Caco-2 (cell line): Measurements from ENCODE around the gene RGMA. TPM values are rescaled to one million over a fixed set of nuclear protein-coding genes. Genes with fewer than 3 reads are reported as not detected.

Source experiments
- BruUV-seq: library from RNA; stranded (reverse); fragments of 400-500 nt; replicated peaks from 2 replicates; lab custom pipeline; 2021; lab: Mats Ljungman, UMichigan
- CTCF ChIA-PET: fragments of 300-600 bp; sonication (Branson Sonifier 250); formaldehyde crosslinking; loops from one replicate; lab custom pipeline; 2022; ENCODE audit warnings: antibody characterized with exemption; lab: Charles Lee
- POLR2A ChIA-PET: fragments of 300-600 bp; sonication (Branson Sonifier 250); formaldehyde crosslinking; loops from one replicate; lab custom pipeline; 2022; ENCODE audit warnings: antibody characterized with exemption; lab: Charles Lee
- DNase-seq, 2 experiments: peaks; one replicate each; pipeline versions ENCODE4 v3.0.0 to v3.0.0-alpha.2; 2020 to 2022
- H3K27me3 ChIP-seq: replicated peaks from 2 replicates; pipeline ENCODE4 v1.6.0; 2011; ENCODE audit warnings: low read length; ENCODE audit not compliant: control insufficient read depth, insufficient read depth
- H3K36me3 ChIP-seq: 2 replicates; pipeline ENCODE4 v1.5.1; 2011; ENCODE audit warnings: low read length; ENCODE audit not compliant: control insufficient read depth, insufficient read depth
- H3K4me1 ChIP-seq: fragments of 250-450 bp; sonication (Bioruptor Pico); 2 replicates; pipeline ENCODE4 v1.5.1; 2020; ENCODE audit warnings: mild to moderate bottlenecking
- H3K4me3 ChIP-seq: 2 replicates; pipeline ENCODE4 v1.5.1; 2011; ENCODE audit warnings: low read depth, mild to moderate bottlenecking, control low read depth, low read length
- H3K9me3 ChIP-seq: fragments of 250-450 bp; sonication (Bioruptor Pico); 2 replicates; pipeline ENCODE4 v1.5.1; 2020; ENCODE audit warnings: mild to moderate bottlenecking, moderate library complexity
- H3K27ac Mint-ChIP-seq: one replicate; pipeline ENCODE4 v1.8.0; 2022; ENCODE audit warnings: mixed read lengths; ENCODE audit not compliant: unreplicated experiment
- H3K27me3 Mint-ChIP-seq: one replicate; pipeline ENCODE4 v1.8.0; 2022; ENCODE audit warnings: mixed read lengths; ENCODE audit not compliant: insufficient read depth, unreplicated experiment
- H3K36me3 Mint-ChIP-seq: one replicate; pipeline ENCODE4 v1.8.0; 2022; ENCODE audit warnings: mild to moderate bottlenecking, mixed read lengths; ENCODE audit not compliant: insufficient read depth, unreplicated experiment
- H3K4me1 Mint-ChIP-seq: one replicate; pipeline ENCODE4 v1.8.0; 2022; ENCODE audit warnings: low read depth, mixed read lengths; ENCODE audit not compliant: unreplicated experiment
- H3K4me3 Mint-ChIP-seq: one replicate; pipeline ENCODE4 v1.8.0; 2022; ENCODE audit warnings: mild to moderate bottlenecking, moderate library complexity, mixed read lengths; ENCODE audit not compliant: unreplicated experiment
- H3K9me3 Mint-ChIP-seq: one replicate; pipeline ENCODE4 v1.8.0; 2022; ENCODE audit warnings: mixed read lengths; ENCODE audit not compliant: unreplicated experiment
- CTCF ChIP-seq, 2 experiments: fragments of 200-600 bp in 1 of 2; IDR thresholded peaks; 1 replicate in 1 of 2; 2 replicates in 1 of 2; pipeline versions ENCODE4 v1.5.1 to v1.8.0; 2011 to 2022; ENCODE audit warnings: antibody characterized with exemption in 1 of 2, control low read depth in 1 of 2, inconsistent platforms in 1 of 2, low read depth in 1 of 2, low read length in 1 of 2, mild to moderate bottlenecking in 1 of 2, moderate library complexity in 1 of 2; ENCODE audit not compliant: insufficient read depth in 1 of 2, severe bottlenecking in 1 of 2, unreplicated experiment in 1 of 2
- intact Hi-C: fragments of 100-400 bp; cut with micrococcal nuclease; formaldehyde crosslinking; loops from one replicate; pipeline ENCODE4 v1.10.0; 2022; ENCODE audit not compliant: unreplicated experiment
- total RNA-seq: library from RNA; stranded (reverse); gene quantifications from 2 replicates; pipeline ENCODE4 v1.2.3, GENCODE V29; 2022

Gene RGMA
- total RNA-seq, 1 experiment from 2014 or later = 4.5 TPM

- no peak overlapping the region for H3K27ac Mint-ChIP-seq
- no TSS peak for BruUV-seq
- CTCF ChIA-PET = no interaction called here
- H3K4me1 Mint-ChIP-seq = peaks cover 19% of the 10 kb centered on the region
- Histone ChIP-seq H3K4me3 (peak overlapping the region; percentile 30), H3K4me1 (no peaks in the 10 kb centered on the region), H3K27me3 (no peaks in the 10 kb centered on the region), H3K9me3 (no peaks in the 10 kb centered on the region), H3K36me3 (no peaks in the 10 kb centered on the region)
- peaks cover 9% of the 10 kb centered on the region for H3K36me3 Mint-ChIP-seq
- POLR2A ChIA-PET = no interaction called here
- H3K9me3 Mint-ChIP-seq = no peaks in the 10 kb centered on the region
- intact Hi-C loops = loop anchor here (2.0 kb wide), 1 partner anchor 43 kb away; no protein-coding TSS in a partner anchor
- H3K27me3 Mint-ChIP-seq = peaks cover 16% of the 10 kb centered on the region
- no peak for TF ChIP-seq CTCF (IDR thresholded peaks at IDR 0.05; ENCODE audit: insufficient read depth in 1 of 2, low read depth in 1 of 2, low read length in 1 of 2, severe bottlenecking in 1 of 2, unreplicated experiment in 1 of 2)
- DNase-seq = no peak
- peak overlapping the region; percentile 95 for H3K4me3 Mint-ChIP-seq
Measured at GRCh38 chr15:93073465-93073952, 15.5 kb downstream of the RGMA start.

- Mint-ChIP-seq H3K4me3 (peak overlapping the region; percentile 95), H3K36me3 (peaks cover 9% of the 10 kb centered on the region), H3K9me3 (no peaks in the 10 kb centered on the region), H3K27me3 (peaks cover 16% of the 10 kb centered on the region), H3K4me1 (peaks cover 19% of the 10 kb centered on the region), H3K27ac (peak overlapping the region; percentile 59)
- peak; percentile 82 to 90 for DNase-seq
- Histone ChIP-seq H3K4me1 (no peaks in the 10 kb centered on the region), H3K36me3 (no peaks in the 10 kb centered on the region), H3K27me3 (no peaks in the 10 kb centered on the region), H3K9me3 (no peaks in the 10 kb centered on the region), H3K4me3 (peak overlapping the region; percentile 52)
- ChIA-PET POLR2A (no interaction called here), CTCF (interaction anchor here (1.1 to 1.6 kb wide), 3 partner anchors 15 to 1047 kb away, joined by 3 to 9 read pairs (median 6); no protein-coding TSS in a partner anchor)
- intact Hi-C loops = loop anchor here (2.0 kb wide), 1 partner anchor 42 kb away; no protein-coding TSS in a partner anchor
- no TSS peak for BruUV-seq
- TF ChIP-seq CTCF (IDR thresholded peaks at IDR 0.05; ENCODE audit: insufficient read depth in 1 of 2, low read depth in 1 of 2, low read length in 1 of 2, severe bottlenecking in 1 of 2, unreplicated experiment in 1 of 2) = no peak
Measured at GRCh38 chr15:93072411-93073394, 16.3 kb downstream of the RGMA start.

- Mint-ChIP-seq H3K9me3 (no peaks in the 10 kb centered on the region), H3K27me3 (peaks cover 16% of the 10 kb centered on the region), H3K27ac (peak overlapping the region; percentile 59), H3K4me3 (peak overlapping the region; percentile 95), H3K4me1 (peaks cover 19% of the 10 kb centered on the region), H3K36me3 (peaks cover 9% of the 10 kb centered on the region)
- Histone ChIP-seq H3K4me1 (no peaks in the 10 kb centered on the region), H3K36me3 (no peaks in the 10 kb centered on the region), H3K9me3 (no peaks in the 10 kb centered on the region), H3K27me3 (no peaks in the 10 kb centered on the region), H3K4me3 (peak overlapping the region; percentile 52)
- TSS peak; percentile 48 for BruUV-seq
- TF ChIP-seq CTCF (IDR thresholded peaks at IDR 0.05; ENCODE audit: insufficient read depth in 1 of 2, low read depth in 1 of 2, low read length in 1 of 2, severe bottlenecking in 1 of 2, unreplicated experiment in 1 of 2) = no peak
- no peak for DNase-seq
- ChIA-PET POLR2A (no interaction called here), CTCF (interaction anchor here (1.1 to 1.6 kb wide), 3 partner anchors 16 to 1048 kb away, joined by 3 to 9 read pairs (median 6); no protein-coding TSS in a partner anchor)
- intact Hi-C loops = loop anchor here (2.0 kb wide), 1 partner anchor 41 kb away; no protein-coding TSS in a partner anchor
Measured at GRCh38 chr15:93072011-93072410, 17.0 kb downstream of the RGMA start.
